NCI-H2029 (cell line): Measurements from ENCODE around the gene GPSM3.
"Not testable (repeated sequence)": the region's sequence is repeated elsewhere in the genome, so short reads cannot be mapped to it uniquely, and the experiment has no call there.

Experiments used
- DNase-seq: peaks from one replicate; lab custom pipeline; 2025; lab: John Stamatoyannopoulos, UW

The GPSM3 gene

GRCh38 chr6:32192608-32193039, at the start of gene GPSM3:
Gene GPSM3, minus strand, starts transcription at chr6:32192643. Its CDS starts 130 bp downstream, at chr6:32192513.
- DNase-seq = peak; percentile 41

GRCh38 chr6:32240686-32241085, 48.2 kb upstream of the GPSM3 start:
- no peak for DNase-seq

GRCh38 chr6:32239462-32239861, 47.0 kb upstream of the GPSM3 start:
- DNase-seq = no peak

- DNase-seq = no peak
Measured at GRCh38 chr6:32234934-32235333, 42.5 kb upstream of the GPSM3 start.

GRCh38 chr6:32226434-32226833, 34.0 kb upstream of the GPSM3 start:
- DNase-seq = no peak

- no peak for DNase-seq
Measured at GRCh38 chr6:32224696-32225095, 32.3 kb upstream of the GPSM3 start.

- DNase-seq = no peak
Measured at GRCh38 chr6:32223258-32224235, 31.1 kb upstream of the GPSM3 start, which contains the start of gene NOTCH4. Gene NOTCH4, minus strand, starts transcription at chr6:32224067. Its CDS starts 139 bp downstream, at chr6:32223928.

- DNase-seq = no peak
Measured at GRCh38 chr6:32222333-32223230, 30.1 kb upstream of the GPSM3 start.

GRCh38 chr6:32220021-32220420, 27.6 kb upstream of the GPSM3 start:
- no peak for DNase-seq

GRCh38 chr6:32218167-32218566, 25.7 kb upstream of the GPSM3 start:
- no peak for DNase-seq

- no peak for DNase-seq
Measured at GRCh38 chr6:32216998-32217397, 24.6 kb upstream of the GPSM3 start.

- DNase-seq = no peak
Measured at GRCh38 chr6:32216285-32216684, 23.8 kb upstream of the GPSM3 start.

GRCh38 chr6:32215617-32216016, 23.2 kb upstream of the GPSM3 start:
- DNase-seq = no peak

GRCh38 chr6:32214126-32214525, 21.7 kb upstream of the GPSM3 start:
- DNase-seq = no peak

- no peak for DNase-seq
Measured at GRCh38 chr6:32213649-32214048, 21.2 kb upstream of the GPSM3 start.

GRCh38 chr6:32212076-32212760, 19.8 kb upstream of the GPSM3 start:
- no peak for DNase-seq

GRCh38 chr6:32211432-32211831, 19.0 kb upstream of the GPSM3 start:
- not testable (repeated sequence) for DNase-seq

GRCh38 chr6:32210191-32210601, 17.8 kb upstream of the GPSM3 start:
- no peak for DNase-seq

- no peak for DNase-seq
Measured at GRCh38 chr6:32208996-32209395, 16.6 kb upstream of the GPSM3 start.

GRCh38 chr6:32204268-32204715, 11.8 kb upstream of the GPSM3 start:
- no peak for DNase-seq

GRCh38 chr6:32203426-32204267, 11.2 kb upstream of the GPSM3 start:
- DNase-seq = no peak
